GM12878 (cell line): ENCODE measurements around the gene RASD1.

Experiments used
- CBFB ChIP-seq: IDR thresholded peaks from 2 replicates; pipeline ENCODE4 v1.6.1; 2016; ENCODE audit warnings: antibody characterized with exemption, low read depth
- CHD2 ChIP-seq: IDR thresholded peaks from 2 replicates; pipeline ENCODE4 v1.6.1; 2011; ENCODE audit warnings: low read depth, low read length, improper control_type of control experiment, borderline replicate concordance
- EP300 ChIP-seq, 2 experiments: fragments of 150-350 bp in 1 of 2; IDR thresholded peaks; 2 replicates each; pipeline ENCODE4 v1.6.1; 2011 to 2012; ENCODE audit warnings: low read depth in 2 of 2, low read length in 2 of 2, borderline replicate concordance in 1 of 2, improper control_type of control experiment in 1 of 2, inconsistent platforms in 1 of 2; ENCODE audit not compliant: control insufficient read depth in 1 of 2
- EZH2 ChIP-seq: IDR thresholded peaks from 2 replicates; pipeline ENCODE4 v1.6.1; 2012; ENCODE audit warnings: low read depth, mild to moderate bottlenecking, control low read depth, inconsistent platforms, low read length, borderline replicate concordance; ENCODE audit not compliant: control insufficient read depth
- FOS ChIP-seq: IDR thresholded peaks from 3 replicates; pipeline ENCODE4 v1.6.1; 2011; ENCODE audit warnings: borderline replicate concordance; ENCODE audit not compliant: insufficient read length; ENCODE audit errors: extremely low read depth
- FOXM1 ChIP-seq: IDR thresholded peaks from 2 replicates; pipeline ENCODE4 v1.6.1; 2012; ENCODE audit warnings: low read depth, mild to moderate bottlenecking, inconsistent platforms, low read length, moderate library complexity
- MYC ChIP-seq: IDR thresholded peaks from 2 replicates; pipeline ENCODE4 v1.6.1; 2011; ENCODE audit warnings: mild to moderate bottlenecking, low read length, moderate library complexity, inconsistent platforms; ENCODE audit not compliant: insufficient read depth, insufficient replicate concordance, insufficient read length, severe bottlenecking
- RAD51 ChIP-seq: fragments of 450-650 bp; IDR thresholded peaks from 2 replicates; pipeline ENCODE4 v1.6.1; 2016; ENCODE audit warnings: moderate library complexity, mild to moderate bottlenecking, inconsistent platforms
- SUZ12 ChIP-seq: fragments of 200-600 bp; sonication (generic); IDR thresholded peaks from one replicate; pipeline ENCODE4 v1.6.1; 2018; ENCODE audit warnings: antibody characterized with exemption, mild to moderate bottlenecking; ENCODE audit not compliant: unreplicated experiment
- TF ChIP-seq, protein P1 (sequence below), 3 experiments: IDR thresholded peaks in 2 of 3; conservative IDR thresholded peaks in 1 of 3; 2 replicates each; pipeline ENCODE4 v1.5.1; 2011; ENCODE audit warnings: low read depth in 3 of 3, low read length in 3 of 3, mild to moderate bottlenecking in 3 of 3, control low read depth in 2 of 3, moderate library complexity in 2 of 3, inconsistent platforms in 1 of 3, mixed read lengths in 1 of 3; ENCODE audit not compliant: control insufficient read depth in 2 of 3, insufficient read depth in 1 of 3; ENCODE audit errors: extremely low read depth in 1 of 3
- TF ChIP-seq, protein P2 (sequence below): IDR thresholded peaks from 2 replicates; pipeline ENCODE4 v1.6.1; 2011; ENCODE audit warnings: borderline replicate concordance, low read depth, mild to moderate bottlenecking, moderate library complexity, low read length; ENCODE audit not compliant: insufficient read depth, poor library complexity, severe bottlenecking
- TF ChIP-seq, protein P3 (sequence below): fragments of 150-350 bp; IDR thresholded peaks from 2 replicates; pipeline ENCODE4 v1.6.1; 2016; ENCODE audit warnings: low read depth, low read length
- TF ChIP-seq, protein P4 (sequence below): fragments of 450-650 bp; IDR thresholded peaks from 2 replicates; pipeline ENCODE4 v1.6.1; 2016; ENCODE audit warnings: mild to moderate bottlenecking, moderate library complexity, borderline replicate concordance

DNA sequence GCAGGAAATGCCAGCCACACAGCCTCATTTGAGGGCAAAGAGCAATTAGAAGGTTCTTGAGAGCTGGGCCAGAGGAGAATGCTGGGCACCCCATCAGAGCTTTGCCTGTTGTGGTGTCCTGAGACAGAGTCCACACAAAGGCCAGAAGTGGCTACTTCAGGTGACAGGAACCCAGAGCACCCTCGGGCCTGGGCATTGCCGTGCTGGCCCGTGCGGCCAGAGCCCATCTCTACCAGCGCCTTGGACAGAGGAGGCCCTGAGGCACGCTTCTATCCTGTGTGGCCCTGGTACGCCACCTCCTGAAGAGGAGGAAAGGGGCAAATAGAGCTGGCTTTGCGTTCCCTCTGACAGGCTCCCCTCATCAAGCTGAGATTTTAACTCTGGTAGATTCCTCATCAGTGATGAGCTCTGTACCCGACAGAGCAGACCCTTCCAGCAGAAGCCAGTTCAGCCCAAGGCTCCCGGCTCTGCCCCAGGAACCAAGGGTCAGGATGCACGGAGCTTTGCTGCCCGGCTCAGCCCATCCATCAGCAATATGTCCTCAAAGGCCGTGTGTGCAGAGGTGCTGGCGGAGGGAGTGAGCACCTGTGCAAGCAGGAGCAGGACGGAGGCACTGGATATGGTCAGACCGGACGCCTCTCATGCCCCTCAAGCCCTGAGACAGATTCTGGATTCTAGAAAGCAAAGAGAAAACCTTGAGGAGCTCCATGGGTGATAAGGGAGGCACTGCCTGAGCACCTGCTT lies 3.4 kb upstream of the RASD1 start:
- TF ChIP-seq, protein P1, sequence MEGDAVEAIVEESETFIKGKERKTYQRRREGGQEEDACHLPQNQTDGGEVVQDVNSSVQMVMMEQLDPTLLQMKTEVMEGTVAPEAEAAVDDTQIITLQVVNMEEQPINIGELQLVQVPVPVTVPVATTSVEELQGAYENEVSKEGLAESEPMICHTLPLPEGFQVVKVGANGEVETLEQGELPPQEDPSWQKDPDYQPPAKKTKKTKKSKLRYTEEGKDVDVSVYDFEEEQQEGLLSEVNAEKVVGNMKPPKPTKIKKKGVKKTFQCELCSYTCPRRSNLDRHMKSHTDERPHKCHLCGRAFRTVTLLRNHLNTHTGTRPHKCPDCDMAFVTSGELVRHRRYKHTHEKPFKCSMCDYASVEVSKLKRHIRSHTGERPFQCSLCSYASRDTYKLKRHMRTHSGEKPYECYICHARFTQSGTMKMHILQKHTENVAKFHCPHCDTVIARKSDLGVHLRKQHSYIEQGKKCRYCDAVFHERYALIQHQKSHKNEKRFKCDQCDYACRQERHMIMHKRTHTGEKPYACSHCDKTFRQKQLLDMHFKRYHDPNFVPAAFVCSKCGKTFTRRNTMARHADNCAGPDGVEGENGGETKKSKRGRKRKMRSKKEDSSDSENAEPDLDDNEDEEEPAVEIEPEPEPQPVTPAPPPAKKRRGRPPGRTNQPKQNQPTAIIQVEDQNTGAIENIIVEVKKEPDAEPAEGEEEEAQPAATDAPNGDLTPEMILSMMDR (IDR thresholded peaks at IDR 0.05 in 2 of 3, conservative IDR thresholded peaks at IDR 0.05 in 1 of 3; ENCODE audit: control insufficient read depth in 2 of 3, extremely low read depth in 1 of 3, insufficient read depth in 1 of 3, low read depth in 3 of 3, low read length in 3 of 3) = no peak
- no peak for TF ChIP-seq MYC
- TF ChIP-seq, protein P2, sequence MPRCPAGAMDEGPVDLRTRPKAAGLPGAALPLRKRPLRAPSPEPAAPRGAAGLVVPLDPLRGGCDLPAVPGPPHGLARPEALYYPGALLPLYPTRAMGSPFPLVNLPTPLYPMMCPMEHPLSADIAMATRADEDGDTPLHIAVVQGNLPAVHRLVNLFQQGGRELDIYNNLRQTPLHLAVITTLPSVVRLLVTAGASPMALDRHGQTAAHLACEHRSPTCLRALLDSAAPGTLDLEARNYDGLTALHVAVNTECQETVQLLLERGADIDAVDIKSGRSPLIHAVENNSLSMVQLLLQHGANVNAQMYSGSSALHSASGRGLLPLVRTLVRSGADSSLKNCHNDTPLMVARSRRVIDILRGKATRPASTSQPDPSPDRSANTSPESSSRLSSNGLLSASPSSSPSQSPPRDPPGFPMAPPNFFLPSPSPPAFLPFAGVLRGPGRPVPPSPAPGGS = no peak
- no peak for TF ChIP-seq EP300 (IDR thresholded peaks at IDR 0.05; ENCODE audit: borderline replicate concordance in 1 of 2, control insufficient read depth in 1 of 2, low read depth in 2 of 2, low read length in 2 of 2)
- no peak for TF ChIP-seq FOXM1
- no peak for TF ChIP-seq CHD2
- no peak for TF ChIP-seq CBFB
- TF ChIP-seq, protein P3, sequence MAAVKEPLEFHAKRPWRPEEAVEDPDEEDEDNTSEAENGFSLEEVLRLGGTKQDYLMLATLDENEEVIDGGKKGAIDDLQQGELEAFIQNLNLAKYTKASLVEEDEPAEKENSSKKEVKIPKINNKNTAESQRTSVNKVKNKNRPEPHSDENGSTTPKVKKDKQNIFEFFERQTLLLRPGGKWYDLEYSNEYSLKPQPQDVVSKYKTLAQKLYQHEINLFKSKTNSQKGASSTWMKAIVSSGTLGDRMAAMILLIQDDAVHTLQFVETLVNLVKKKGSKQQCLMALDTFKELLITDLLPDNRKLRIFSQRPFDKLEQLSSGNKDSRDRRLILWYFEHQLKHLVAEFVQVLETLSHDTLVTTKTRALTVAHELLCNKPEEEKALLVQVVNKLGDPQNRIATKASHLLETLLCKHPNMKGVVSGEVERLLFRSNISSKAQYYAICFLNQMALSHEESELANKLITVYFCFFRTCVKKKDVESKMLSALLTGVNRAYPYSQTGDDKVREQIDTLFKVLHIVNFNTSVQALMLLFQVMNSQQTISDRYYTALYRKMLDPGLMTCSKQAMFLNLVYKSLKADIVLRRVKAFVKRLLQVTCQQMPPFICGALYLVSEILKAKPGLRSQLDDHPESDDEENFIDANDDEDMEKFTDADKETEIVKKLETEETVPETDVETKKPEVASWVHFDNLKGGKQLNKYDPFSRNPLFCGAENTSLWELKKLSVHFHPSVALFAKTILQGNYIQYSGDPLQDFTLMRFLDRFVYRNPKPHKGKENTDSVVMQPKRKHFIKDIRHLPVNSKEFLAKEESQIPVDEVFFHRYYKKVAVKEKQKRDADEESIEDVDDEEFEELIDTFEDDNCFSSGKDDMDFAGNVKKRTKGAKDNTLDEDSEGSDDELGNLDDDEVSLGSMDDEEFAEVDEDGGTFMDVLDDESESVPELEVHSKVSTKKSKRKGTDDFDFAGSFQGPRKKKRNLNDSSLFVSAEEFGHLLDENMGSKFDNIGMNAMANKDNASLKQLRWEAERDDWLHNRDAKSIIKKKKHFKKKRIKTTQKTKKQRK = no peak
- no peak for TF ChIP-seq EZH2
- no peak for TF ChIP-seq RAD51
- TF ChIP-seq FOS = no peak
- TF ChIP-seq SUZ12 = no peak
- TF ChIP-seq, protein P4, sequence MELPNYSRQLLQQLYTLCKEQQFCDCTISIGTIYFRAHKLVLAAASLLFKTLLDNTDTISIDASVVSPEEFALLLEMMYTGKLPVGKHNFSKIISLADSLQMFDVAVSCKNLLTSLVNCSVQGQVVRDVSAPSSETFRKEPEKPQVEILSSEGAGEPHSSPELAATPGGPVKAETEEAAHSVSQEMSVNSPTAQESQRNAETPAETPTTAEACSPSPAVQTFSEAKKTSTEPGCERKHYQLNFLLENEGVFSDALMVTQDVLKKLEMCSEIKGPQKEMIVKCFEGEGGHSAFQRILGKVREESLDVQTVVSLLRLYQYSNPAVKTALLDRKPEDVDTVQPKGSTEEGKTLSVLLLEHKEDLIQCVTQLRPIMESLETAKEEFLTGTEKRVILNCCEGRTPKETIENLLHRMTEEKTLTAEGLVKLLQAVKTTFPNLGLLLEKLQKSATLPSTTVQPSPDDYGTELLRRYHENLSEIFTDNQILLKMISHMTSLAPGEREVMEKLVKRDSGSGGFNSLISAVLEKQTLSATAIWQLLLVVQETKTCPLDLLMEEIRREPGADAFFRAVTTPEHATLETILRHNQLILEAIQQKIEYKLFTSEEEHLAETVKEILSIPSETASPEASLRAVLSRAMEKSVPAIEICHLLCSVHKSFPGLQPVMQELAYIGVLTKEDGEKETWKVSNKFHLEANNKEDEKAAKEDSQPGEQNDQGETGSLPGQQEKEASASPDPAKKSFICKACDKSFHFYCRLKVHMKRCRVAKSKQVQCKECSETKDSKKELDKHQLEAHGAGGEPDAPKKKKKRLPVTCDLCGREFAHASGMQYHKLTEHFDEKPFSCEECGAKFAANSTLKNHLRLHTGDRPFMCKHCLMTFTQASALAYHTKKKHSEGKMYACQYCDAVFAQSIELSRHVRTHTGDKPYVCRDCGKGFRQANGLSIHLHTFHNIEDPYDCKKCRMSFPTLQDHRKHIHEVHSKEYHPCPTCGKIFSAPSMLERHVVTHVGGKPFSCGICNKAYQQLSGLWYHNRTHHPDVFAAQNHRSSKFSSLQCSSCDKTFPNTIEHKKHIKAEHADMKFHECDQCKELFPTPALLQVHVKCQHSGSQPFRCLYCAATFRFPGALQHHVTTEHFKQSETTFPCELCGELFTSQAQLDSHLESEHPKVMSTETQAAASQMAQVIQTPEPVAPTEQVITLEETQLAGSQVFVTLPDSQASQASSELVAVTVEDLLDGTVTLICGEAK = no peak
